Stimulated activated naive CD4-positive, alpha-beta T cell treated with Interleukin-2 at 50 U/mL for 16 hours (primary cell): Measurements from ENCODE around the gene CMC1.
"Not testable (repeated sequence)": the region's sequence is repeated elsewhere in the genome, so short reads cannot be mapped to it uniquely, and the experiment has no call there.

Experiments
- DNase-seq: peaks from one replicate; lab custom pipeline; 2025; lab: John Stamatoyannopoulos, UW

The CMC1 gene

GRCh38 chr3:28244491-28244890 is 3.1 kb downstream of the CMC1 start:
- no peak for DNase-seq

DNA sequence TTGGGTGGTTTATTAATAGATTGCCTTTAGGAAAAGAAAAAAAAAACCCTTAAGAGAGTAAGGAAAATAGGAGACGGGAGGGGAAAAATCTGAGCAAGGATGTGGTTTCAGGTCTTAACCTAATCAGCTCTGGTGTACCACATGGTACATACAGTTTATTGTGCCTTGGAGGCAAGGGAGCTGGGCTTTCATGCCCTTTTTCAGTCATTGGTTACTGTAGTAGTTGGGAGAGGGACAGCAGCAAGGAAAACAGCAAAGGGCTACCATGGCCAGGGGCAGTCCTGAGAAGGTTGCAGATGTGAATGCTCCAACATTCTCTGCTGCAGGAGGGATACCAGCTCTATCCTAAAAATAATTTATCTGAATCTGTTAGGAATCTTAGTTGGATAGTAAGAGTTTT is 5.9 kb downstream of the CMC1 start:
- DNase-seq = no peak

GRCh38 chr3:28250999-28251398 is 9.6 kb downstream of the CMC1 start:
- DNase-seq = no peak

DNA sequence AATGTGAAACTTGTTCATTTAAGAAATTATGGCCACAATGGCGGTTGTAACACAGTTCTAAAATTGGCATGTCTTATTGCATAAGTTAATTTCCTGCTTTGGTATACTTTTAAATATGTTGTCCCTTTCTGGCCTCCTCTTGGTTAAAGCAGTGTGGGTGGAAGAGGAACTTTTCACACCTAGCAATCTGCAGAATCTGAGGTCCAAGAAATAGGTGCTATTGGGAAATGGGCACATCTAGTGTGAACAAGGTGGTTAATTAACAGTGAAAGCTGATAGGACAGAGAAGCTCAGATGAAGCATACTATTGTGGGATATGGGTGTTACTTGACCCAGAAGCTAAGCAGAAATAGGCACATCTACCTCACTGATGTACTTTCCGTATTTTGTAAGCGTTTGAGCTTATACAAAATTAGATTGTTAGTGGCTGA is 10.6 kb downstream of the CMC1 start:
- no peak for DNase-seq

- DNase-seq = no peak
Observed at GRCh38 chr3:28253040-28253715, 11.8 kb downstream of the CMC1 start.

DNA sequence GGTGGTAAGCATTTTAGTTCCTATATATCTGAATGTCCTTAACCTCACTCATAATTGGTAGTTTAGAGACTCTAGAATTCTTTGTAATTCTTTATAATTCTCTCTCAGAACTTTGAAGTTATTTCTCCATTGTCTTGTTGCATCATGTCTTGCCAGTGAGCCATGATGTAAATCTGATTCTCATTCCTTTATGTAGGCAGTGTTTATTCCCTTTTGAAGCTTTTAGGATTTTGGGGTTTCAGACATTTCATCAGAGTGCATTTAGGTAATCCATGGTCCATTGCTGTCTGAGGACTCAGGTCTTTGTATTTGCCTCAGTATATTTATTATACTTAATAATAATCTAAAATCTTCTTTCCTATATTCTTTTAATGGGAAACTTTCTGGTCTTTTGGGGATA is 20.6 kb downstream of the CMC1 start:
- no peak for DNase-seq

DNA sequence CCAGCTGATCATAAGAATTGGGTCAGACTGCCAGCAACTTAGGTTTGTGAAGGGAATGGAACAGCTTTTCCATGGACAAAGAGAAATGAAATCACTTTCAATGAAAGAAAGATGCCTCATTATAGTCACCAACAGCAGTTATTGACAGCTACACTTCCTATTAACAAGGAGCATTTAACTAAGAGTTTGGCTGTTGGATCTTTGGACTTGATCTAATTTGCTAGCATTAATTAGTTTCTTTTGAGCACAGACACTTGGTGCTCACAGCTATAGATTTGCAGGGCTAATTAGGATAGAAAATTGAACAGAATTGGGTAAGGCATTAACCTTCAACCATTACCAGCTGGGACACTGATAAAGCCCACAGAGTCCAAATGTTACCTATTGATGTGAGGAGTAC is 24.2 kb downstream of the CMC1 start:
- DNase-seq = no peak

GRCh38 chr3:28267984-28268849 is 26.8 kb downstream of the CMC1 start:
- no peak for DNase-seq

- no peak for DNase-seq
Observed at GRCh38 chr3:28268989-28269388, 27.6 kb downstream of the CMC1 start.

- not testable (repeated sequence) for DNase-seq
Observed at GRCh38 chr3:28269884-28270283, 28.5 kb downstream of the CMC1 start.

DNA sequence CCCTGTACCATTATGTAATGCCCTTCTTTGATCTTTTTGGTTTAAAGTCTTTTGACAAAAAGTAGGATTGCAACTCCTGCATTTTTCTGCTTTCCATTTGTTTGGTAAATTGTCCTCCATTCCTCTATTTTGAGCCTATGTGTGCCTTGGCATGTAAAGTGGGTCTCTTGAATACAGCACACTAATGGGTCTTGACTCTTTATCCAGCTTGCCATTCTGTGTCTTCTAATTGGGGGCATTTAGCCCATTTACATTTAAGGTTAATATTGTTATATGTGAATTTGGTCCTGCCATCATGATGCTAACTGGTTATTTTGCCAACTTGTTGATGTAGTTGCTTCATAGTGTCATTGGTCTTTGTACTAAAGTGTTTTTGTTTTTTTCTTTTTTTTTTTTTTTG is 32.4 kb downstream of the CMC1 start:
- DNase-seq = no peak

DNA sequence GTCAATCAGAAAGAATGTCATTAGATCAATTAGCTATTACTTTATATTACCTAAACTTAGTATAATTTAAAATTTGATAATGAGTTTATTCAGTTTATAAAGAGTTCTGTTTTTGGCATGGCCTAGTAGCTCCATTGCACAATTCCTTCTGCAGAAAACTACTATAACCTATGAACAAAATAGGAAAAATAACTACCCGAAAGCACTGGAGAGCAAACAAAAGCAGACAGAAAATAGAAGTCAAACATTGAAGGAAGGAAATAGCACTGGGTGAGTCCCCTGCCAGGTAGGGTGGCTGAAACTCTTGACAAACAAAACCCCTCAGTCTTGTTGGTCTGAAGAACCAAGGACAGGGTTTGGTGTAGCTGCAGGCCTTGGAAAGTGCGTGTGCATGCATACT is 37.5 kb downstream of the CMC1 start:
- DNase-seq = no peak

DNA sequence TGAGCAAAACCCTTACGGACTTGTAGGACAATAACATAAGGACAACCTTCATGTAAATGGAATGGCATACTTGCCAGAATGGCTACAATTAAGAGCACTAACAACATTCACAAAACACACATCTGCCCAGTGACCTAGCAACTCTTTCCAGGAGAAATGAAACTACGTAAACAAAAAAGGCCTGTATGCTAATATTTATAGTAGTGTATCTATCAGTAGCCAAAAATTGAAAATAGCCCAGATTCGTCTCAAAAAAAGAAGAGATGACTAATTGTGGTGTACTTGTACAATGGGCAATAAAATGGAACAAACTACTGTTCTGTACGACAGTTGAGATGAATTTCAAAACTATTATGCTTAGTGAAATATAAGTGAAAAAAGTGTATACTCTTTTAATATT is 38.4 kb downstream of the CMC1 start:
- no peak for DNase-seq

GRCh38 chr3:28280781-28281180 is 39.4 kb downstream of the CMC1 start:
- no peak for DNase-seq

GRCh38 chr3:28286595-28286994 is 45.2 kb downstream of the CMC1 start:
- DNase-seq = no peak

DNA sequence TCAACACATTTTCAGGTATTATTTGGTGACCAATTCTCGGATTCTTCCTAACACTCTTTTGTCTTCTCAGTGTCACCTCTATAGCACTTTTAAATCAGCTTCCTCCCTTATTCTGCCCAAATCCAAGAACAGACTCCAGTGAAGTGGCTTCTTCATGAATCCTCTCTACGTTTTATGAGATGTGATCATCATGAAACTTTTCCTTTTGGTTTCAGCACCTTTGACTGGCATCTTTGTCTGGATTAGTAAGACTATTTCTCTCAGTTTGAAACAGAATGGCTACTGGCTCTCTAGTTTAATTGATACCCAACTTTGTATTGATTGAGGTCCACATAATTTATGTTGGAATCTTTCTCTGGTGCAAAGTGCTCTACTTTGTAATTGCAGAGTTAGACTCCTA is 45.6 kb downstream of the CMC1 start:
- DNase-seq = no peak

GRCh38 chr3:28290863-28291300 is 49.5 kb downstream of the CMC1 start:
- no peak for DNase-seq

DNA sequence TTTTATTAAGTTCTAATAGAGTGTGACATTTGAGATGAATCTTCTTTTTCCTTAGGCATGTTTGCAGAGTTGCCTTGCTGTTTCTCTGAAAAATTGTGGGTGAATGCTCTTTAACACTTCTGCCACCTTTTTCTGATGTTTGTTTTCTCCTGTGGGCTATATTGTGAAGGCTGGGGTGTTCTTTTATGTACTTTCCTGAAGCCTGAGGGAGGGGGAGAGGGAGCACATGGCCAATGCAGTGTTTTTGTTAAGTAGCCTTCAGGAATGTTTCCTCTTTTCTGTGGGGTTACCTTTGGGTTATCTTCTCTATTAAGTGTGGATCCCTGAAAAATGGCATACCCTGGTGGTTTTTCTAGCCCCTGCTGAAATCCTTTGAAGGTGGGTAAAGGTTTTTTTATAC is 50.2 kb downstream of the CMC1 start:
- no peak for DNase-seq

- no peak for DNase-seq
Observed at GRCh38 chr3:28292622-28293021, 51.2 kb downstream of the CMC1 start.

DNA sequence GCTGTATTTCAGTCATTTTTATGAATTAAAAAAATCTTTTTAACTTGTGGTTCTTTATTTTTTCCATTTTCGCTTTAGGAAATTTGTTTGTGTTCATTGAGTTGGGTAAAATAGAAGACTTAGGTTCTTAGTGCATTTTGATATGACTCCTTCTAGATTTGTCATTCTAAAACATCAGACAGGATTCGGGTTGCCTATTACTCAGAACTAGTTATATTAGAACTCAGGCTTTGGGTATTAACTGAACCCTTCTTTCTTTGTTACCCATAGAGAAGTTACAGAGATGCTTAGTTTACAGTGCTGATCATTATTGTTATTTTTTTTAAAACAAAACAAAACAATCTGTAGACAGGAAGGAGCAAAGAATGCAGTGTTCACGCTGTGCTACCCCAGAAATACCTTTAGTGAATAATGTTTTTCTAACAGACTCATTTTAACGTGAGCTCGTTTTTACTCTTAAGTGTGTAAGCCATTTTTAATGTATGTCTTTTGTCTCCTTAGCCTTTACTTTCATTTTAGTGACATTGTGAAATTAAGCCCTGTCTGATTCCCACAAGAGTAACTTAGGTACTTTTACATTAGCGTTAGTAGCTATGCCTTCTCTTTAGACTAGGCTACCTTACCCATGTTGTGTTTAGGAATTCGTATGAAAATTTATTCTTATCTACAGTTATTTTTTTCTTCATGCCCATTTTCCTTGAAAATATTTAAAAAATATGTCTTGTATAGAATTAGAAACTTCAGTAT is 53.4 kb downstream of the CMC1 start:
- DNase-seq = no peak

GRCh38 chr3:28295898-28296490 is 54.6 kb downstream of the CMC1 start:
- DNase-seq = no peak

GRCh38 chr3:28299705-28300104 is 58.3 kb downstream of the CMC1 start:
- DNase-seq = no peak
